SU-DHL-6 (cell line): Measurements from ENCODE around the gene GNAO1.

Experiments used
- H2AFZ ChIP-seq: fragments of 200-600 bp; sonication (generic); 2 replicates; pipeline ENCODE4 v1.6.1; 2014; ENCODE audit warnings: low read depth, mild to moderate bottlenecking, moderate library complexity, mixed read lengths, antibody characterized with exemption, low read length; ENCODE audit not compliant: severe bottlenecking
- H3F3A ChIP-seq: fragments of 200-600 bp; shearing (Covaris generic); 2 replicates; pipeline ENCODE4 v1.6.0; 2016; ENCODE audit warnings: antibody characterized with exemption, mild to moderate bottlenecking; ENCODE audit not compliant: insufficient read depth
- H3K27ac ChIP-seq: fragments of 200-600 bp; sonication (generic); 2 replicates; pipeline ENCODE4 v1.5.1; 2016; ENCODE audit warnings: low read depth, mild to moderate bottlenecking, low read length, moderate library complexity, mixed read lengths
- H3K27me3 ChIP-seq: fragments of 200-600 bp; sonication (generic), shearing (Covaris generic); 2 replicates; pipeline ENCODE4 v1.6.0; 2014; ENCODE audit warnings: mild to moderate bottlenecking, low read length
- H3K36me3 ChIP-seq: fragments of 200-600 bp; sonication (generic); 2 replicates; pipeline ENCODE4 v1.6.1; 2014; ENCODE audit warnings: mild to moderate bottlenecking, low read length, mixed read lengths
- H3K4me2 ChIP-seq: fragments of 300-600, 200-600 bp; shearing (Covaris generic), sonication (generic); 2 replicates; pipeline ENCODE4 v1.6.0; 2014; ENCODE audit warnings: low read length, low read depth, mild to moderate bottlenecking; ENCODE audit not compliant: poor library complexity, severe bottlenecking
- H3K4me3 ChIP-seq: fragments of 200-600 bp; sonication (generic); 2 replicates; pipeline ENCODE4 v1.5.1; 2014; ENCODE audit warnings: antibody characterized with exemption, low read length, mild to moderate bottlenecking, mixed read lengths; ENCODE audit not compliant: insufficient read depth, poor library complexity, severe bottlenecking
- H3K79me2 ChIP-seq: fragments of 200-600 bp; sonication (generic); 2 replicates; pipeline ENCODE4 v1.6.1; 2014; ENCODE audit warnings: mild to moderate bottlenecking, low read length, moderate library complexity; ENCODE audit not compliant: insufficient read depth
- H3K9ac ChIP-seq: fragments of 200-600 bp; sonication (generic); 2 replicates; pipeline ENCODE4 v1.7.0; 2014; ENCODE audit warnings: mild to moderate bottlenecking, low read length
- H3K9me2 ChIP-seq: fragments of 200-600 bp; sonication (generic); replicated peaks from 2 replicates; pipeline ENCODE4 v1.6.1; 2014; ENCODE audit warnings: low read length; ENCODE audit not compliant: insufficient read depth
- H3K9me3 ChIP-seq: fragments of 200-600 bp; sonication (generic); 2 replicates; pipeline ENCODE4 v1.6.1; 2014; ENCODE audit warnings: low read length, mixed read lengths; ENCODE audit not compliant: insufficient read depth
- H4K20me1 ChIP-seq: fragments of 200-600 bp; sonication (generic); 2 replicates; pipeline ENCODE4 v1.6.1; 2014; ENCODE audit warnings: low read depth, mild to moderate bottlenecking, antibody characterized with exemption, low read length, moderate library complexity, mixed read lengths
- EZH2phosphoT487 ChIP-seq: fragments of 200-600 bp; sonication (generic), shearing (Covaris generic); conservative IDR thresholded peaks from 2 replicates; pipeline ENCODE4 v1.6.1; 2018; ENCODE audit warnings: mild to moderate bottlenecking, antibody characterized with exemption, low read length, moderate library complexity, mixed read lengths
- TF ChIP-seq, protein P1 (sequence below): fragments of 200-600 bp; sonication (generic); IDR thresholded peaks from one replicate; pipeline ENCODE4 v1.5.1; 2017; ENCODE audit warnings: antibody characterized with exemption, mild to moderate bottlenecking, low read length, moderate library complexity; ENCODE audit not compliant: insufficient read depth, poor library complexity, severe bottlenecking

GNAO1 gene

DNA sequence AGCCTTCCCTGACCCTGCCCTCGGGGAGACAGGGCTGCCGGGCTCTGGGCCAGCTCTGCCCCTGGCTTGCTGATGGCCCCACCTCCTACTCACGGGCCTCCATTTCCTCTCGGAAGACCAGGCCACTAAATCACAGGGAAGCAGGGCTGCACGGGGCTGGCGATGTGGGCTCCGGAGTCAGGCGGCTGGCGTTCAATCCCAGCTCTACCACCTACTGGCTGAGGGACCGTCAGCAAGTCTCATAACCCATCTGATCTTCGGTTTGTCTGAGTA lies 120.7 kb downstream of the GNAO1 start:
- Histone ChIP-seq H3K4me3 (no peak overlapping the region), H3K79me2 (no peaks in the 10 kb centered on the region), H3K4me2 (no peak overlapping the region), H3K9me3 (no peaks in the 10 kb centered on the region), H2AFZ (no peak overlapping the region), H3K9ac (no peak overlapping the region), H3K9me2 (no peaks in the 10 kb centered on the region), H3F3A (no peaks in the 10 kb centered on the region), H3K27ac (no peak overlapping the region), H3K36me3 (no peaks in the 10 kb centered on the region), H4K20me1 (no peaks in the 10 kb centered on the region), H3K27me3 (no peaks in the 10 kb centered on the region)
- TF ChIP-seq EZH2phosphoT487: no peak
- TF ChIP-seq, protein P1, sequence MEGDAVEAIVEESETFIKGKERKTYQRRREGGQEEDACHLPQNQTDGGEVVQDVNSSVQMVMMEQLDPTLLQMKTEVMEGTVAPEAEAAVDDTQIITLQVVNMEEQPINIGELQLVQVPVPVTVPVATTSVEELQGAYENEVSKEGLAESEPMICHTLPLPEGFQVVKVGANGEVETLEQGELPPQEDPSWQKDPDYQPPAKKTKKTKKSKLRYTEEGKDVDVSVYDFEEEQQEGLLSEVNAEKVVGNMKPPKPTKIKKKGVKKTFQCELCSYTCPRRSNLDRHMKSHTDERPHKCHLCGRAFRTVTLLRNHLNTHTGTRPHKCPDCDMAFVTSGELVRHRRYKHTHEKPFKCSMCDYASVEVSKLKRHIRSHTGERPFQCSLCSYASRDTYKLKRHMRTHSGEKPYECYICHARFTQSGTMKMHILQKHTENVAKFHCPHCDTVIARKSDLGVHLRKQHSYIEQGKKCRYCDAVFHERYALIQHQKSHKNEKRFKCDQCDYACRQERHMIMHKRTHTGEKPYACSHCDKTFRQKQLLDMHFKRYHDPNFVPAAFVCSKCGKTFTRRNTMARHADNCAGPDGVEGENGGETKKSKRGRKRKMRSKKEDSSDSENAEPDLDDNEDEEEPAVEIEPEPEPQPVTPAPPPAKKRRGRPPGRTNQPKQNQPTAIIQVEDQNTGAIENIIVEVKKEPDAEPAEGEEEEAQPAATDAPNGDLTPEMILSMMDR: no peak

DNA sequence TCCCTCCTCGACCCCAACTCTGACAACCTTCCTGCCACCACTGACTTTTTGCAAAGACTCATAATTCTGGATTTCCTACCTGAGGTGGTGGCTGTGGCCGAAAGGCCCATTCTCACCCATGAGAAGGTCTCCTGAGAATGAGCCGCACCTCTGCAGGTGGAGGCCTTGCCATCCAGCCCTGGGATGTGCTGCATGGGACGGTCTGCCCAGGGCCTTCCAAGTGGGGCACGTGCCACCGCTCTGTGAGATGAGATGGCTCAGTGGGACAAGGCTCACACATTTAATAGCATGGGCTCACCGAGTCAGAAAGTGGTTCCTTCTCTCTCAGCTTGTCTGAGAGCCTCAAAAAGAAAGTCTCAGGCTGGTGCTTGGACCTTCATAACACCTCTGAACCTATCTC lies 121.3 kb downstream of the GNAO1 start:
- Histone ChIP-seq H3K4me2 (no peak overlapping the region), H3K27me3 (no peaks in the 10 kb centered on the region), H3K4me3 (no peak overlapping the region), H4K20me1 (no peaks in the 10 kb centered on the region), H3K9me3 (no peaks in the 10 kb centered on the region), H3K9me2 (no peaks in the 10 kb centered on the region), H3K9ac (no peak overlapping the region), H3K36me3 (no peaks in the 10 kb centered on the region), H3K79me2 (no peaks in the 10 kb centered on the region), H3K27ac (no peak overlapping the region), H3F3A (no peaks in the 10 kb centered on the region), H2AFZ (no peak overlapping the region)
- TF ChIP-seq, protein P1: no peak
- TF ChIP-seq EZH2phosphoT487: no peak

DNA sequence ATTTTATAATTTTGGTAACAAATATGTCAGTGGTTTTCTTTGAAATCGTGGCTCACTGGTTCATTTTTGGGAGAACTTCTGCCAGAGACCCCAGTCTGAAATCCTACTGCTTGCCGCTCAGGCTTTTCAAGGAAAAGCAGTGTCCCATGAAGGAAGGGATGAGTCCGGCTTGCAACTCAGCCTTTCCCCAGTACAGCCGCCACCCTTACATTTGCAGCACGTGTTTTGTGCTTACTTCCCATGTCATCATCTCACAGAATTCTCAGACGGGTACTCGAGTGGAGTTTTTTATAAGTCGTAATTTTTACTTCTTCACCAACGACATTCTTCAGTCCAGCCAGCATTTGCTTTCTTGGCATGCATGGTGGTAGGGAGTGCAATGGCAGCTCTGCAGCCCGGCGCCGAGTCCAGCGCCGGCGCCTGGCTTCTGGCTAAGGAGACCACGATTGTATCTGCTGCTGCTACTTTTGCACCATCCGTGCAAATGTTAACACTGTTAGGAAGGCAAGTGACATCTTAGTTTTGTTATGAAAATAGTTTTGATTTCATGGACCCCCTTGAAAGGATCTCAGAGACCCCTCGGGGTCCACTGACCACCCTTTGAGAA lies 123.1 kb downstream of the GNAO1 start:
- Histone ChIP-seq H3K27ac (no peak overlapping the region), H3K9me2 (no peaks in the 10 kb centered on the region), H3K27me3 (no peaks in the 10 kb centered on the region), H3K36me3 (no peaks in the 10 kb centered on the region), H3K79me2 (no peaks in the 10 kb centered on the region), H3K4me2 (no peak overlapping the region), H3K4me3 (no peak overlapping the region), H3F3A (no peaks in the 10 kb centered on the region), H3K9ac (no peak overlapping the region), H3K9me3 (no peaks in the 10 kb centered on the region), H2AFZ (no peak overlapping the region), H4K20me1 (no peaks in the 10 kb centered on the region)
- no peak for TF ChIP-seq EZH2phosphoT487
- TF ChIP-seq, protein P1: no peak

DNA sequence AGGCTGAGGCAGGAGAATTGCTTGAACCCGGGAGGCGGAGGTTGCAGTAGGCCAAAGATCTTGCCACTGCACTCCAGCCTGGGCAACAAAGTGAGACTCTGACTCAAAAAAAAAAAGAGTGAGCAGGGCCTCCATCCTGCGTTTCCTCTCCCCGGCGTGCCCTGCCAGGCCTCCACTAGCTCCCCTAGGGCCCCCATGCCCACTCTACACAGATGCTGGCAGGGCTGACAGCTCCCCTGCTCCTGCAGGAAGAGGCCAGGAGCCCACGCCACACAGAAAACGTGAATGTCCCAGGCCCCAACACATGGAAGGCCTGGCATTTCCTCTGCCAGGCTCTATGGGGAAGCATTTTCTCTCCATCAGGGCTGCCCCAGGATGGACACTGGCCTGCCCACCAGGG lies 124.7 kb downstream of the GNAO1 start:
- no peak overlapping the region for H3K9ac ChIP-seq
- no peaks in the 10 kb centered on the region for H3F3A ChIP-seq
- no peaks in the 10 kb centered on the region for H3K9me2 ChIP-seq
- no peaks in the 10 kb centered on the region for H4K20me1 ChIP-seq
- H3K4me2 ChIP-seq: no peak overlapping the region
- no peaks in the 10 kb centered on the region for H3K27me3 ChIP-seq
- H3K79me2 ChIP-seq: no peaks in the 10 kb centered on the region
- TF ChIP-seq, protein P1: no peak
- TF ChIP-seq EZH2phosphoT487: no peak
- H3K36me3 ChIP-seq: no peaks in the 10 kb centered on the region
- no peak overlapping the region for H3K4me3 ChIP-seq
- no peak overlapping the region for H3K27ac ChIP-seq
- H3K9me3 ChIP-seq: no peaks in the 10 kb centered on the region
- no peak overlapping the region for H2AFZ ChIP-seq
